ENCODE data around the gene MYO3B.

Gene MYO3B

GRCh38 chr2:170139276-170139967 is 38.5 kb upstream of the MYO3B start:
- no peak overlapping the region for H3K4me3 ChIP-seq (ENCODE audit: low read depth, low read length)
- CTCF ChIA-PET, result no interaction called here
- no peak overlapping the region for H3K27ac ChIP-seq (ENCODE audit: extremely low read depth, low read depth, low read length)
- H3K36me3 ChIP-seq (ENCODE audit: control insufficient read depth in 2 of 2, insufficient read depth in 1 of 2, low read length in 2 of 2), result no peaks in the 10 kb centered on the region
- H3K4me1 ChIP-seq (ENCODE audit: control insufficient read depth, insufficient read depth, low read length), result no peaks in the 10 kb centered on the region
- POLR2A ChIA-PET, result no interaction called here
- TF ChIP-seq ZNF600 (tag by site-specific recombination; IDR thresholded peaks at IDR 0.05) (no peak), ZNF2 (tag by site-specific recombination; IDR thresholded peaks at IDR 0.05) (no peak), SCRT2 (tag by site-specific recombination; IDR thresholded peaks at IDR 0.05) (no peak), ZNF837 (tag by site-specific recombination; IDR thresholded peaks at IDR 0.05) (no peak), ZNF658 (tag by site-specific recombination; IDR thresholded peaks at IDR 0.05) (no peak)
- H3K9me3 ChIP-seq (ENCODE audit: control insufficient read depth, insufficient read depth, low read depth, low read length), result no peaks in the 10 kb centered on the region

DNA sequence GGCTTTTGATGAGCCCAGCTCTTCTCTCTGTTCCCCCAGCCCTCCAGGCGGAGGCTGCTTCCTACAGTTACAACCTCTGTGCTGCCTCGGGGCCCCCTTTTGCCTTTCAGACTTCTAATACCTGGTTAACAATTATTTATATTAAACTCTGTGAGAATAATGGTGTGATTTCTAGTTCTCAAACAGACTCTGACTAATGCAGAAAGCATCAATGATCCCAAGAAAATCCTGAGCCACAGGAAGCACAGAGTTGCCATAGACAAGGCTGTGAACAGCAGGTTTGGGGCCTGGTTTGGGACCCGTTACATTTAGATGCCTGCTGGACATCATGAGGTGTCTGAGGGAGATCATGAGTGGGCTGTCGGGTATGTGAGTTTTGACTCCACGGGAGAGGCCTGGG is 37.4 kb upstream of the MYO3B start:
- ChIA-PET POLR2A (no interaction called here), CTCF (no interaction called here)
- H3K9me3 ChIP-seq (ENCODE audit: control insufficient read depth, insufficient read depth, low read depth, low read length), result no peaks in the 10 kb centered on the region
- no peak overlapping the region for H3K27ac ChIP-seq (ENCODE audit: extremely low read depth, low read depth, low read length)
- H3K4me1 ChIP-seq (ENCODE audit: control insufficient read depth, insufficient read depth, low read length), result no peaks in the 10 kb centered on the region
- no peaks in the 10 kb centered on the region for H3K36me3 ChIP-seq (ENCODE audit: control insufficient read depth in 2 of 2, insufficient read depth in 1 of 2, low read length in 2 of 2)
- H3K4me3 ChIP-seq (ENCODE audit: low read depth, low read length), result no peak overlapping the region
- no peak for TF ChIP-seq REPIN1 (tag by site-specific recombination; IDR thresholded peaks at IDR 0.05; ENCODE audit: low read depth)
- no peak for TF ChIP-seq ZBTB8A (tag by site-specific recombination; IDR thresholded peaks at IDR 0.05)
- TF ChIP-seq ZNF621 (tag by site-specific recombination; IDR thresholded peaks at IDR 0.05), result no peak
- no peak for TF ChIP-seq BCL11B (tag by site-specific recombination; IDR thresholded peaks at IDR 0.05; ENCODE audit: low read depth)
- TF ChIP-seq ZNF223 (tag by site-specific recombination; IDR thresholded peaks at IDR 0.05), result no peak
- no peak for TF ChIP-seq ZNF214 (tag by site-specific recombination; IDR thresholded peaks at IDR 0.05; ENCODE audit: borderline replicate concordance)
- no peak for TF ChIP-seq ZNF585B (tag by site-specific recombination; IDR thresholded peaks at IDR 0.05)
- no peak for TF ChIP-seq CTCF (tag by site-specific recombination; IDR thresholded peaks at IDR 0.05)
- TF ChIP-seq ZNF132 (tag by site-specific recombination; IDR thresholded peaks at IDR 0.05; ENCODE audit: borderline replicate concordance), result no peak
- no peak for TF ChIP-seq ZNF175 (tag by site-specific recombination; IDR thresholded peaks at IDR 0.05)
- no peak for TF ChIP-seq ZNF292 (tag by site-specific recombination; IDR thresholded peaks at IDR 0.05; ENCODE audit: borderline replicate concordance, low read depth)
- TF ChIP-seq IKZF3 (tag by site-specific recombination; IDR thresholded peaks at IDR 0.05), result no peak
- no peak for TF ChIP-seq ZNF146 (tag by site-specific recombination; IDR thresholded peaks at IDR 0.05)
- no peak for TF ChIP-seq ZNF544 (tag by site-specific recombination; IDR thresholded peaks at IDR 0.05)
- TF ChIP-seq ZNF211 (tag by site-specific recombination; IDR thresholded peaks at IDR 0.05; ENCODE audit: low read depth), result no peak
- TF ChIP-seq ZNF571 (tag by site-specific recombination; IDR thresholded peaks at IDR 0.05), result no peak

GRCh38 chr2:170141865-170142264 is 36.1 kb upstream of the MYO3B start:
- no peaks in the 10 kb centered on the region for H3K9me3 ChIP-seq (ENCODE audit: control insufficient read depth, insufficient read depth, low read depth, low read length)
- ChIA-PET POLR2A (no interaction called here), CTCF (no interaction called here)
- no peaks in the 10 kb centered on the region for H3K4me1 ChIP-seq (ENCODE audit: control insufficient read depth, insufficient read depth, low read length)
- TF ChIP-seq ZNF629 (tag by site-specific recombination; IDR thresholded peaks at IDR 0.05), result no peak
- TF ChIP-seq ZNF449 (tag by site-specific recombination; IDR thresholded peaks at IDR 0.05), result no peak
- no peak overlapping the region for H3K4me3 ChIP-seq (ENCODE audit: low read depth, low read length)
- no peak overlapping the region for H3K27ac ChIP-seq (ENCODE audit: extremely low read depth, low read depth, low read length)
- H3K36me3 ChIP-seq (ENCODE audit: control insufficient read depth in 2 of 2, insufficient read depth in 1 of 2, low read length in 2 of 2), result no peaks in the 10 kb centered on the region

All from HEK293 (cell line).